IMR-90 (cell line): ENCODE results near the gene PSMA6.

Source experiments
- CEBPB ChIP-seq: IDR thresholded peaks from 2 replicates; pipeline ENCODE4 v1.6.1; 2012; ENCODE audit warnings: low read depth, low read length, improper control_type of control experiment
- CHD1 ChIP-seq: IDR thresholded peaks from 2 replicates; pipeline ENCODE4 v1.6.1; 2012; ENCODE audit warnings: low read depth, low read length, improper control_type of control experiment
- CTCF ChIP-seq: conservative IDR thresholded peaks from 2 replicates; pipeline ENCODE4 v1.5.1; 2012; ENCODE audit warnings: mild to moderate bottlenecking, low read depth, low read length, improper control_type of control experiment
- ELK1 ChIP-seq: fragments of 150-350 bp; IDR thresholded peaks from 2 replicates; pipeline ENCODE4 v1.6.1; 2016; ENCODE audit warnings: low read depth, mild to moderate bottlenecking, low read length, moderate library complexity, borderline replicate concordance
- FOS ChIP-seq: fragments of 150-350 bp; IDR thresholded peaks from 2 replicates; pipeline ENCODE4 v1.6.1; 2016; ENCODE audit warnings: low read depth, low read length
- MAFK ChIP-seq: IDR thresholded peaks from 2 replicates; pipeline ENCODE4 v1.6.1; 2012; ENCODE audit warnings: low read depth, low read length, improper control_type of control experiment
- MAZ ChIP-seq: IDR thresholded peaks from 2 replicates; pipeline ENCODE4 v1.6.1; 2012; ENCODE audit warnings: low read depth, mild to moderate bottlenecking, low read length, improper control_type of control experiment, moderate library complexity, borderline replicate concordance
- MXI1 ChIP-seq: IDR thresholded peaks from 2 replicates; pipeline ENCODE4 v1.6.1; 2012; ENCODE audit warnings: low read depth, mild to moderate bottlenecking, low read length, moderate library complexity, borderline replicate concordance
- NFE2L2 ChIP-seq: fragments of 150-350 bp; IDR thresholded peaks from 2 replicates; pipeline ENCODE4 v1.6.1; 2016; ENCODE audit warnings: low read depth, mild to moderate bottlenecking, low read length
- POLR2A ChIP-seq: IDR thresholded peaks from 2 replicates; pipeline ENCODE4 v1.6.1; 2012; ENCODE audit warnings: mild to moderate bottlenecking, low read depth, low read length
- RAD21 ChIP-seq: IDR thresholded peaks from 2 replicates; pipeline ENCODE4 v1.6.1; 2012; ENCODE audit warnings: low read length, improper control_type of control experiment
- RFX5 ChIP-seq: IDR thresholded peaks from 2 replicates; pipeline ENCODE4 v1.8.0; 2012; ENCODE audit warnings: low read depth, mild to moderate bottlenecking, low read length, moderate library complexity
- SMC3 ChIP-seq: fragments of 150-350 bp; IDR thresholded peaks from 2 replicates; pipeline ENCODE4 v1.6.1; 2016; ENCODE audit warnings: low read depth, mild to moderate bottlenecking, antibody characterized with exemption, low read length, moderate library complexity
- USF2 ChIP-seq: fragments of 150-350 bp; IDR thresholded peaks from 2 replicates; pipeline ENCODE4 v1.6.1; 2017; ENCODE audit warnings: mild to moderate bottlenecking, antibody characterized with exemption, low read length, low read depth

- TF ChIP-seq POLR2A: no peak
- no peak for TF ChIP-seq CTCF
- TF ChIP-seq RAD21: no peak
- TF ChIP-seq RFX5: no peak
- no peak for TF ChIP-seq MXI1
- TF ChIP-seq ELK1: no peak
- TF ChIP-seq CHD1: no peak
- no peak for TF ChIP-seq MAFK
- TF ChIP-seq USF2: no peak
- no peak for TF ChIP-seq NFE2L2
- no peak for TF ChIP-seq MAZ
- no peak for TF ChIP-seq FOS
- TF ChIP-seq SMC3: no peak
- TF ChIP-seq CEBPB: 0 out of 2 replicates have a peak, but pooled peaks have one; percentile 0
These were observed 39.7 kb downstream of the PSMA6 start for GRCh38 chr14:35331605-35332516.
